Stomach (tissue), 9 donors: ENCODE measurements around the gene MAPKAPK5. TPM values are rescaled to one million over a fixed set of nuclear protein-coding genes. Genes with fewer than 3 reads are reported as not detected.

Source experiments
- DNase-seq, 2 donors: peaks; one replicate each; pipeline versions ENCODE4 v3.0.0 to v3.0.0-alpha.2; 2013 to 2019
- H3K27ac ChIP-seq, 5 donors: fragments of 200-600 bp in 4 of 5; sonication (generic) in 4 of 5; one replicate each; pipeline ENCODE4 v1.5.1; 2013 to 2019; ENCODE audit warnings: mild to moderate bottlenecking in 1 of 5, moderate library complexity in 1 of 5
- H3K27me3 ChIP-seq, 3 donors: fragments of 200-600 bp; sonication (generic); one replicate each; pipeline ENCODE4 v1.5.1; 2017 to 2019; ENCODE audit warnings: mixed run types in 1 of 3
- H3K36me3 ChIP-seq, 4 donors: fragments of 200-600 bp; sonication (generic); 1 replicate in 3 of 4; 2 replicates in 1 of 4; pipeline ENCODE4 v1.5.1; 2016 to 2019
- H3K4me1 ChIP-seq, 4 donors: fragments of 200-600 bp; sonication (generic); one replicate each; pipeline ENCODE4 v1.5.1; 2016 to 2019
- H3K4me3 ChIP-seq, 4 donors: fragments of 200-600 bp; sonication (generic) in 3 of 4; one replicate each; pipeline ENCODE4 v1.5.1; 2016 to 2019; ENCODE audit warnings: mild to moderate bottlenecking in 1 of 4
- H3K9me3 ChIP-seq, 4 donors: fragments of 200-600 bp; sonication (generic); one replicate each; pipeline ENCODE4 v1.5.1; 2016 to 2019
- EP300 ChIP-seq: sonication (generic); formaldehyde crosslinking; IDR thresholded peaks from one replicate; pipeline ENCODE4 v1.6.1; 2017; ENCODE audit warnings: antibody characterized with exemption
- POLR2A ChIP-seq, 4 donors: fragments of 450-650 bp; IDR thresholded peaks; one replicate each; pipeline ENCODE4 v1.6.1; 2016; ENCODE audit warnings: antibody characterized with exemption in 4 of 4, control low read depth in 2 of 4, mild to moderate bottlenecking in 1 of 4, moderate library complexity in 1 of 4
- POLR2AphosphoS5 ChIP-seq, 3 donors: sonication (generic); formaldehyde crosslinking; IDR thresholded peaks; one replicate each; pipeline ENCODE4 v1.6.1; 2016; ENCODE audit warnings: antibody characterized with exemption in 3 of 3
- WGBS, 5 donors: extraction: QIAGEN DNeasy Blood & Tissue Kit in 3 of 5; methylation state at CpG; one replicate each; pipeline versions ENCODE4 v1.1.5 to v1.1.7; 2013 to 2018; 5-methylcytosine and 5-hydroxymethylcytosine counted together
- intact Hi-C: fragments of 100-400 bp; cut with DNase I; formaldehyde crosslinking; loops from one replicate; pipeline ENCODE4 v1.15.1; 2023; ENCODE audit warnings: low total_unique reads
- polyA plus RNA-seq, 3 donors: library from polyadenylated mRNA; stranded (reverse); fragments of 200-250 nt; gene quantifications; one replicate each; pipeline ENCODE4 v1.2.3, GENCODE V29; 2013
- total RNA-seq, 5 donors: library from RNA; depleted of rRNA; stranded (reverse); fragments of >200 nt; gene quantifications; one replicate each; pipeline versions ENCODE4 v1.1.0 to v1.2.3, GENCODE V29; 2014 to 2016
- TF ChIP-seq, protein P1 (sequence below), 7 experiments: fragments of 450-650 bp in 4 of 7; fragments of 200-600 bp in 3 of 7; sonication (generic) in 3 of 7; IDR thresholded peaks; one replicate each; pipeline ENCODE4 v1.5.1; 2016 to 2019; ENCODE audit warnings: antibody characterized with exemption in 7 of 7, control low read depth in 2 of 7, mild to moderate bottlenecking in 1 of 7
- donor health status: healthy with polysubstance abuse.
- donor health status: Bipolar disorder and iron deficiency.
- donor health status: healthy.

MAPKAPK5 gene
- total and polyA plus RNA-seq, 8 donors = 15.1 to 124 (median 50.7) TPM

DNA sequence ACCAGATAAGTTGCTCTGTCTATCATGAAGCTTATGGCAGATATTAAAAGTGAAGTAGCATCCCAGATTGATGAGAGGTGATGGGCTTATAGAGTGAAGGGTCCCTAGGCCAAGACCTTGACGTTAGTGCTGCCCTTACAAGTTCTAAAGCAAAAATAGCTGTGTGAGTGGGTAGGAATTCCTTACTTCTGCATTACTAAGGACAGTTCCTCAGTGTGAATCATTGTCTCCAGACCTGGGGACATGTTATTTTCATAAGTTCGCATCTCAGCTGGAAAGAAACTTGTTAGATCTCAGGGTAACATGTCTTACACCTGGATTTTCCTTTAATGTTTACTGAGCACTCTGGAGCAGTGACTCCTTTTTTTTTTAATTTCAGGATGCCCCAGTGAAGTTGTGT is 28.7 kb downstream of the MAPKAPK5 start:
- DNase-seq = no peak
- no peaks in the 10 kb centered on the region for H3K9me3 ChIP-seq
- TF ChIP-seq POLR2A (IDR thresholded peaks at IDR 0.05) (no peak), POLR2AphosphoS5 (IDR thresholded peaks at IDR 0.05) (no peak), EP300 (no peak)
- TF ChIP-seq, protein P1, sequence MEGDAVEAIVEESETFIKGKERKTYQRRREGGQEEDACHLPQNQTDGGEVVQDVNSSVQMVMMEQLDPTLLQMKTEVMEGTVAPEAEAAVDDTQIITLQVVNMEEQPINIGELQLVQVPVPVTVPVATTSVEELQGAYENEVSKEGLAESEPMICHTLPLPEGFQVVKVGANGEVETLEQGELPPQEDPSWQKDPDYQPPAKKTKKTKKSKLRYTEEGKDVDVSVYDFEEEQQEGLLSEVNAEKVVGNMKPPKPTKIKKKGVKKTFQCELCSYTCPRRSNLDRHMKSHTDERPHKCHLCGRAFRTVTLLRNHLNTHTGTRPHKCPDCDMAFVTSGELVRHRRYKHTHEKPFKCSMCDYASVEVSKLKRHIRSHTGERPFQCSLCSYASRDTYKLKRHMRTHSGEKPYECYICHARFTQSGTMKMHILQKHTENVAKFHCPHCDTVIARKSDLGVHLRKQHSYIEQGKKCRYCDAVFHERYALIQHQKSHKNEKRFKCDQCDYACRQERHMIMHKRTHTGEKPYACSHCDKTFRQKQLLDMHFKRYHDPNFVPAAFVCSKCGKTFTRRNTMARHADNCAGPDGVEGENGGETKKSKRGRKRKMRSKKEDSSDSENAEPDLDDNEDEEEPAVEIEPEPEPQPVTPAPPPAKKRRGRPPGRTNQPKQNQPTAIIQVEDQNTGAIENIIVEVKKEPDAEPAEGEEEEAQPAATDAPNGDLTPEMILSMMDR (IDR thresholded peaks at IDR 0.05) = no peak
- peaks cover 22 to 100% (median 99%) of the 10 kb centered on the region in 4 donors for H3K36me3 ChIP-seq
- intact Hi-C loops = no loop called here
- H3K4me1 ChIP-seq = no peaks in the 10 kb centered on the region
- no peaks in the 10 kb centered on the region for H3K27me3 ChIP-seq
- H3K27ac ChIP-seq = no peak overlapping the region
- H3K4me3 ChIP-seq = no peak overlapping the region
- WGBS, 5 donors = 87 to 96% (median 91%) methylated on average over 2 of the region's 2 CpGs

DNA sequence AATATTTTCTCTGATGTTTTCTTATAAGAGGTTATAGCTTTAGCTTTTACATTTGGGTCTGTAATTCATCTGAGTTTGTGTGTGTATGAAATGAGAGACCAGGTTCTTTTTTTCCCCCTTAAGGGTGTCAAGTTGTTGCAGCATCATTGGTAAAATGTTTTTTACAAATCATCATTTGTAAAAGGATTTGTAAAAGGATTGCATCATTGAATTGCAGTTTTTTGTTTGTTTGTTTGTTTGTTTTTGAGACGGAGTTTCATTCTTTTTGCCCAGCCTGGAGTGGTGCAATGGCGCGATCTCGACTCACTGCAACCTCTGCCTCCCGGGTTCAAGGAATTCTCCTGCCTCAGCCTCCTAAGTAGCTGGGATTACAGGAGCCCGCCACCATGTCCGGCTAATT is 31.1 kb downstream of the MAPKAPK5 start:
- Histone ChIP-seq H3K27me3 (no peaks in the 10 kb centered on the region), H3K27ac (no peak overlapping the region), H3K4me3 (no peak overlapping the region), H3K36me3 (peaks cover 19 to 99% (median 98%) of the 10 kb centered on the region in 4 donors), H3K9me3 (no peaks in the 10 kb centered on the region), H3K4me1 (no peaks in the 10 kb centered on the region)
- TF ChIP-seq EP300 = no peak
- no peak for TF ChIP-seq POLR2AphosphoS5 (IDR thresholded peaks at IDR 0.05)
- no peak for TF ChIP-seq POLR2A (IDR thresholded peaks at IDR 0.05)
- TF ChIP-seq, protein P1 (IDR thresholded peaks at IDR 0.05) = no peak
- DNase-seq = no peak
- intact Hi-C loops = no loop called here
- WGBS, 5 donors = 88 to 97% (median 94%) methylated on average over 7 of the region's 7 CpGs

DNA sequence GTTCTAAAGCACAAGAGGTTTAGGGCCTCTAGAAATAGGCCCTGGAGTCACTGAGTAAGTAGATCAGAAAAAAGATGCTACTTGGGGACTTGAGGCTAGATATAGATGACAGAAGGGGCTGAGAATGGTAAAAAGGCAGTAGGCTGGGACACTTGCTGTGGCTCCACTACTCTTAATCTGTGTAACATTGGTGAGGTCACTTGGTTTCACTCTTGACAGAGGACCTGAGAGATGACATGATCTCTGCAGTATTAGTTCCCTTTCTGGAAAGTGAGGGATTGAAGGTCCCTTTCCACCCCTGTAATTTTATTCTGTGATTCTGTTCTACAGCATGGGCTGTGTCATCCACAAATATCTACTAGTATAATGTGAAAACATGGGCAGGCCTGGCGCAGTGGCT is 39.7 kb downstream of the MAPKAPK5 start:
- DNase-seq = no peak
- H3K4me3 ChIP-seq = no peak overlapping the region
- TF ChIP-seq EP300 = no peak
- no peak for TF ChIP-seq POLR2A (IDR thresholded peaks at IDR 0.05)
- TF ChIP-seq, protein P1 (IDR thresholded peaks at IDR 0.05) = no peak
- no peak for TF ChIP-seq POLR2AphosphoS5 (IDR thresholded peaks at IDR 0.05)
- intact Hi-C loops = no loop called here
- 95 to 100% (median 100%) methylated on average over 1 of the region's 1 CpG for WGBS, 5 donors
- H3K27ac ChIP-seq = no peak overlapping the region
- no peaks in the 10 kb centered on the region for H3K27me3 ChIP-seq
- peaks cover 56 to 100% (median 98%) of the 10 kb centered on the region in 4 donors for H3K36me3 ChIP-seq
- no peaks in the 10 kb centered on the region for H3K4me1 ChIP-seq
- no peaks in the 10 kb centered on the region for H3K9me3 ChIP-seq

DNA sequence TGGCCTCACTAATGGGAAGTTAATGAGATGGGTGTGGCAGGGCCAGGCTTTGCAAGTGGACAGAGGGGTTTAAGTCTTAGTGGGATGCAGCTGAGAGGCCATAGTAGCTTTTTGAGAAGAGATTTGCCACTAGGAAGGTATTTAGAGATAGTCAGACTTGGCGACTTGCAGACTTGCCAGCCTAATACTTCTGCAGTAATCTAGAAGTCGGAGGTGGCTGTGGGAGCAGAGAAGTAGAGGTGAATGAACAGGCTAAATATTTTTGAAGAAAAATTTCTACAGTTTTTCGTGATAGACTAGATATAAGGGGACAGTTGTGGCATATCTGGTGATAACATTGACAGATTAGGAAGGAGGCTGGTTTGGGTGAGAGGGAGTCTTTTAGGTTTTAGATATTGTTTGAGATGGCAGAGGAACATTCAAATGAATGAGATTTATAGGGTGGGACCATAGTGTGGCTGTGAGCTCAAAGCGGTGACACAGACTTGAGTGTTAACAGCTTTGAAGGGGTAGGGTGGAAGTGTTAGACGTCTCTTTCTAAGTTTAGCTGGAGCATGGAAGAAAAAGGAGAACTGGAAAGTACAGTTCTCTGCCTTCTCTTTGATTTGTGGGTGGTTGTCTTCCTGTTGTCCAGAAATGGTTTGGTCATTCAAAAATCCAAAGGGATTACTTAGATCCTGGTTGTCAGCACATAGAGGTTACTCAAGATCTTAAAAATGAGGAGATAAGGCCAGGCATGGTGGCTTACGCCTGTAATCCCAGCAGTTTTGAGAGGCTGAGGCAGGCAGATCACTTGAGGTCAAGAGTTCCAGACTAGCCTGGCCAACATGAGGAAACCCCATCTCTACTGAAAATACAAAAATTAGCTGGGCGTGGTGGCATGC is 44.9 kb downstream of the MAPKAPK5 start:
- WGBS, 5 donors = 91 to 97% (median 94%) methylated on average over 7 of the region's 7 CpGs
- intact Hi-C loops = no loop called here

More for the DNA sequence above, 44.9 kb downstream of the MAPKAPK5 start:
- Histone ChIP-seq H3K4me3 (no peak overlapping the region), H3K36me3 (peaks cover 68 to 100% (median 100%) of the 10 kb centered on the region in 4 donors), H3K9me3 (no peaks in the 10 kb centered on the region), H3K27ac (no peak overlapping the region), H3K27me3 (no peaks in the 10 kb centered on the region), H3K4me1 (no peaks in the 10 kb centered on the region)
- TF ChIP-seq EP300 = no peak
- DNase-seq = no peak
